ENCODE data around the gene KRT40.
"Not testable (repeated sequence)": the region's sequence is repeated elsewhere in the genome, so short reads cannot be mapped to it uniquely, and the experiment has no call there.

KRT40 gene

GRCh38 chr17:40999563-40999962 lies 15.4 kb upstream of the KRT40 start, which contains the start of gene KRTAP3-2:
Gene KRTAP3-2, minus strand, starts transcription at chr17:40999906. Its CDS starts 53 bp downstream, at chr17:40999853.
- DNase-seq (ENCODE audit: insufficient read length, low spot score): not testable (repeated sequence)

DNA sequence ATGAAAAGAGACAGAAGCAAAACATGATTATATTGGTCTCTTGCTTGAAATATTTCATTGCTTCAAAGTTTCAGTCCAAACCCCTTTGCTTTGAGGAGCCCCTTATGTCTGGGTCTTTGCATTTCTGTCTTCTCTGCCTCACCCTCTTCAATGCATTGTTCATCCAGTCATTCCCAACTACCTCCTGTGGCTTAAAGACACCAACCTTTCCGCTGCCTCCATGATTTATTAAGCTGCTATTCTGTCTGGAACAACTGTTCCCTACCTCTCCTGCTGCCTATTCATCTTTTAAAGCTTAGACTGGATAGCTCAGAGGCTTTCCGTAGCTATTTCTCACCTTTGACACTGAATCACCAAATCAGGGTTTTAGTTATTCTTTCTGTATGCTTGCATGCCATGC lies 13.2 kb upstream of the KRT40 start:
- FAIRE-seq (no peak), DNase-seq (ENCODE audit: insufficient read length, low spot score) (no peak)

More at GRCh38 chr17:40999563-40999962, 15.4 kb upstream of the KRT40 start, which contains the start of gene KRTAP3-2:
- FAIRE-seq: peak; percentile 89

DNA sequence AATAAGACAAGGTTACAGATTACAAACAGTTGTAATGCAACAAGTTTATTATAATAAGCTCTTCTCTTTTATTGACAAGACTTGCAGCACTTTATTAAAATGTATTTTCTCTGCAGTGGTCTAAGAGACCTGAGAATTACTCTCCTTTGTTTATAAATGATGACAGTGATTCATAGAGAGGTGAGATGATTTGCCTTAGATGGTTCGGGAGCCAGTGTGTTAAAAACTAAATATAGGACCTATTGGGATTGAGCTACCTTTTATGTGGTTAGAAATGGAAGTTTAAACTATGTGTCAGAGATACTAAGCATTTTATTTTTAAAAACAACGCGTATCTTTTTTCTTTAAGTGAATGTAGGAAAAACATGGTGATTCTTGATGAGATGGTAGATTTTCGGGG lies 12.7 kb upstream of the KRT40 start:
- FAIRE-seq: no peak
- DNase-seq (ENCODE audit: insufficient read length, low spot score): no peak

- FAIRE-seq: no peak
- DNase-seq (ENCODE audit: insufficient read length, low spot score): no peak
Measured at GRCh38 chr17:40995116-40995515, 11.0 kb upstream of the KRT40 start.

GRCh38 chr17:40993839-40994238 lies 9.7 kb upstream of the KRT40 start, which contains the start of gene KRTAP3-3:
Gene KRTAP3-3, minus strand, starts transcription at chr17:40994164. Its CDS starts 67 bp downstream, at chr17:40994097.
- DNase-seq (ENCODE audit: insufficient read length, low spot score): no peak
- FAIRE-seq: peak; percentile 92

- FAIRE-seq (no peak), DNase-seq (ENCODE audit: insufficient read length, low spot score) (no peak)
Measured at GRCh38 chr17:40993084-40993483, 9.0 kb upstream of the KRT40 start.

DNA sequence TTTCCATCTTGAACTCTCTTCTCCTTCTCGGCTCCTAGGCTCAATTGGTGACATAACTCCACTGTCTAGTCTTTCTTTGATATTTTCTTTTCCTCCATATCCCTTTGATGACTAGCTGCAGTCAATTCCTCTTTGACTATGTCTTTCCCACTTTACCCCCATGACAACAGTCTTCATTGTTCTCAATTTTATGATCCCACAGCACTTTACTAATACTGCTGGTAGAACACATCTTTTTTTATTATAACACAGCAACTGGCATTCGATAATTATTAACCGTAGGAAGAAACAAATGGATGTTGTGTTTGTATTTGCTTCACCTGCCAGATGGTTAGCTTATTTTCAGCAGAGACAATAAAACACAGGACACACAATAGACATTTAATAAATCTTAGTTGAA lies 8.5 kb upstream of the KRT40 start:
- FAIRE-seq: no peak
- no peak for DNase-seq (ENCODE audit: insufficient read length, low spot score)

- peak; percentile 69 for FAIRE-seq
- DNase-seq (ENCODE audit: insufficient read length, low spot score): no peak
Measured at GRCh38 chr17:40986920-40987319, 2.8 kb upstream of the KRT40 start.

- no peak for DNase-seq (ENCODE audit: insufficient read length, low spot score)
- FAIRE-seq: no peak
Measured at GRCh38 chr17:40981115-40981514, 3.0 kb downstream of the KRT40 start.

GRCh38 chr17:40980596-40980995 lies 3.5 kb downstream of the KRT40 start:
- FAIRE-seq (peak; percentile 33), DNase-seq (ENCODE audit: insufficient read length, low spot score) (no peak)

DNA sequence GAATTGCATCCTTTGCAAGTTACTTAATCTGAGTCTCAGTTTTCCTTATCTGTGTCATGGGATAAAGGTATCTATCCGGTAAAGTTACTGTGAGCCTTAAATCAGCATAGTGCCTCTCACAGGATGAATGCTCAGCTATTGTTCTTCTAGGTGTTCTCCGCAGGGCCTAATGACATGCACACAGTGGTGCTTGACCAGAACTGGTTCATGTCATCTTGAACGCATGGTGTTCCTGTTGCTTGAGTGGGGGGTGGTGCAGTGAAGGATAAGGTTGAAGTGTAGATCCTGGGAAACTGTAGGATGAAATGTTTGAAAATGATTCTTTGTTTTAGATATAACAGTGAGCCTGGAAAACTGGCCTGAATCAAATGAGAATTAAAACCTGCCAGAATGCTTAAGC lies 4.0 kb downstream of the KRT40 start:
- FAIRE-seq (peak; percentile 80), DNase-seq (ENCODE audit: insufficient read length, low spot score) (no peak)

DNA sequence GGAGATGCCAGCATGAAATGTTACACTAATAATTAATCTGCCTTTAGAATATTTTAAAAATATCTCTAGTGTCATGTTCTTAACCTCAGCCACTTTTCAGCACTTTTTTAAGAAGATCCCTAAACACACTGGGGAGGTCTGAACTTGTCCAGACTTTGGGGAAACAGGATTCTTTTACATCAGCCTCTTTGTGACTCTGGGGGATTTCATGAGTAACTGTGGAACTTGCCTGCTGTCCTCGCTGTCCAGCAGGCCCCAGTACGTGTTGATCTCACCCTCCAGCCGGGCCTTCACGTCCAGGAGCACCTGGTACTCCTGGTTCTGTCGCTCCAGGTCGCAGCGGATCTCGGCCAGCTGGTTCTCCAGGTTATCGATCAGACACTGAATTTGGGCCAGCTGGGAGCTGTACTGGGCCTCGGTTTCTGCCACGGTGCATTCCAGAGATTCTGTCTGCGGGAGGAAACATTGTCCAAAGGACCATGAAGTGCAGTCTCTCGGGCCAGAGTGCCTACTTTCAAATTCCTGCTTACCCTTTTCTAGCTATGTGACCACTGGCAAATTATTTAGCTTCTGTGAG lies 5.5 kb downstream of the KRT40 start:
- no peak for FAIRE-seq
- DNase-seq (ENCODE audit: insufficient read length, low spot score): no peak

- DNase-seq (ENCODE audit: insufficient read length, low spot score) (no peak), FAIRE-seq (no peak)
Measured at GRCh38 chr17:40975516-40975915, 8.6 kb downstream of the KRT40 start.

DNA sequence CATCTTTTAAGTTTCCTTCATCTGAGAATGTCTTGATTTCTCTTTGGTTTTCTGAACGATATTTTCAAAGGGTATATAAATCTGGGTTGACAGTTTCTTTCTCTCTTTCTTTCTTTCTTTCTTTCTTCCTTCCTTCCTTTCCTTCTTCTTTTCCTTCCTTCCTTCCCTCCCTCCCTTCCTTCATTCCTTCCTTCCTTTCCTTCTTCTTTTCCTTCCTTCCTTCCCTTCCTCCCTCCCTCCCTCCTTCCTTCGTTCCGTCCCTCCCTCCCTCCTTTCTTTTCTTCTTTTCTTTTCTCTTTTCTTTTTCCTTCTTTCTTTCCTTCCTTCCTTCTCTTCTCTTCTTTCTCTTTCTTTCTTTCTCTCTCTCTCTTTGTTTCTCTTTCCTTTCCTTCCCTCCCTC lies 9.8 kb downstream of the KRT40 start:
- FAIRE-seq (no peak), DNase-seq (ENCODE audit: insufficient read length, low spot score) (no peak)

- FAIRE-seq (no peak), DNase-seq (ENCODE audit: insufficient read length, low spot score) (no peak)
Measured at GRCh38 chr17:40967582-40967981, 16.5 kb downstream of the KRT40 start.

DNA sequence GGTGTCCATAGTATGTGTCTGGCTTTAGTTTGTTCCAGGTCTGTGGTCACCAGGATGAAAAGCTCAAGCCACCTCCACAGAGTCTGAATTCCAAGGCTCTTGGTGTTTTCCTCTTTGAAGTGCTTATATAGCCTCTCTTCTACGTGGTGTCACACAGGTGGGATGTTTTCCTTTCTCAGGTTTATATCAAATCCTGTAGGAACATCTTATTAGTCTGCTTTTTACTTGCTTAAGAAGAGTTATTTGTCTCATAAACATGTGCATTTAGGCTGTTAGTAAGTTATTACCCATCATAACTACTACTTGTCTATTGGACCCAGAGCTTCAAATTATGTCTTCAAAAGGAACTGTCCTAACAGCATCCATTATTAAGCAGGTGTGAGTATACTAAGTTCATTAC lies 17.3 kb downstream of the KRT40 start, which contains the start of gene KRT39:
Gene KRT39 (minus strand): TSS at position 101 of the 400 bp plus-strand sequence. CDS start 92 bp downstream, at position 9.
- FAIRE-seq (no peak), DNase-seq (ENCODE audit: insufficient read length, low spot score) (no peak)

- peak; percentile 58 for FAIRE-seq
- DNase-seq (ENCODE audit: insufficient read length, low spot score): peak; percentile 40
Measured at GRCh38 chr17:40963838-40964237, 20.3 kb downstream of the KRT40 start.

GRCh38 chr17:40962059-40962561 lies 22.0 kb downstream of the KRT40 start:
- FAIRE-seq: peak; percentile 63
- DNase-seq (ENCODE audit: insufficient read length, low spot score): no peak

DNA sequence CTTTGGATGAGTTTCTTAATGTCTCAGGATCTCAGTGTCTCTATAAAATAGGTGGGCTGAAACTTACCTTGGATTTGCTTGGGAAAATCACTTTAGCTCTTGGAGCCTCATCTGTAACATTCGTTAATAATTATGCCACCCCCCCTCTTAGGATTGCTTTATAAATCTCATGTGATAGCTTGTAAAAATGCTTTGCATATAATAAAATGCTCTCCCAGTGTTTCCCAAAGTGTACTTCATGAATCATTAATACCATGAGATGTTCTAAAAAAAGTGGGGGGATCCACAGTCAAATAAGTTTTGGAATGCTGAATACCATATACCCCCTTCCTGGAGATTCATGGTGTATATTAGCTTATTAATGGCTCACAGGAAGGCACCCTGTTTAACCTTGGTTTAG lies 22.5 kb downstream of the KRT40 start:
- DNase-seq (ENCODE audit: insufficient read length, low spot score): no peak
- no peak for FAIRE-seq

DNA sequence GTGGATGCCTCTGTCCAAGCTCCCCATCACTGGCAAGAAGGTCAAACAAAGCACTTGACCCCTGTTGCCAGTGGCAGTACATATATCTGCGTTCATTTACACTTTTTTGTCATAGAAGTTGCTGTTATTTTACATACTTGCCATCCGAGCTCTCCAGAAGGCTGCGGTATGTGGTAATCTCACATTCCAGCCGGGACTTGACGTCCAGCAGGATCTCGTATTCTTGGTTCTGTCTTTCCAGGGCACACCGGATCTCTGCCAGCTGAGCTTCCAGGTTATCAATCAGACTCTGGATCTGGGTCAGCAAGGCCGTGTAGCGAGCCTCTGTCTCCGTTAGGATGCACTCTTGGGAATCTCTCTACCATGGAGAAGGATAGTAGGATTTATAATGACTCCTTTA lies 24.0 kb downstream of the KRT40 start:
- no peak for DNase-seq (ENCODE audit: insufficient read length, low spot score)

GRCh38 chr17:40958086-40958953 lies 25.8 kb downstream of the KRT40 start:
- no peak for FAIRE-seq
- no peak for DNase-seq (ENCODE audit: insufficient read length, low spot score)

More for the DNA sequence above, 24.0 kb downstream of the KRT40 start:
- peak; percentile 36 for FAIRE-seq
